ENCODE data around the gene SEH1L.

Gene SEH1L

GRCh38 chr18:12948050-12948804 is 416 bp downstream of the SEH1L start:
- Histone ChIP-seq H3K4me3 (ENCODE audit: low read depth, low read length) (peak overlapping the region; percentile 73), H3K9me3 (ENCODE audit: control insufficient read depth, insufficient read depth, low read depth, low read length) (no peaks in the 10 kb centered on the region), H3K4me1 (ENCODE audit: control insufficient read depth, insufficient read depth, low read length) (peaks cover 5% of the 10 kb centered on the region), H3K36me3 (ENCODE audit: control insufficient read depth in 2 of 2, insufficient read depth in 1 of 2, low read length in 2 of 2) (peaks cover 7 to 22% of the 10 kb centered on the region in 2 experiments), H3K27ac (ENCODE audit: extremely low read depth, low read depth, low read length) (peak overlapping the region; percentile 90)
- POLR2A ChIA-PET, result interaction anchor here (0.6 to 6.9 kb wide), 14 partner anchors 24 to 656 kb away, joined by 3 to 66 read pairs (median 4); partner anchors contain the start of genes AFG3L2, CEP192, CEP76 and PRELID3A
- CTCF ChIA-PET, result no interaction called here
- TF ChIP-seq ZNF701 (tag by site-specific recombination; IDR thresholded peaks at IDR 0.05) (no peak), HIC1 (tag by site-specific recombination; IDR thresholded peaks at IDR 0.05) (no peak; the same call in 1 of the 2 replicates), BCL6B (tag by site-specific recombination; IDR thresholded peaks at IDR 0.05) (0 out of 2 replicates have a peak, but pooled peaks have one; percentile 15), SETDB1 (IDR thresholded peaks at IDR 0.05; ENCODE audit: insufficient read length, low read length) (peak; percentile 62), ZNF555 (tag by site-specific recombination; conservative IDR thresholded peaks at IDR 0.05) (no peak), ZNF24 (tag by site-specific recombination; IDR thresholded peaks at IDR 0.05) (peak; percentile 46; the same call in 1 of the 2 replicates), MEIS1 (CRISPR knock-in tag; IDR thresholded peaks at IDR 0.05; ENCODE audit: borderline replicate concordance) (no peak), KLF1 (tag by site-specific recombination; IDR thresholded peaks at IDR 0.05) (no peak; the same call in none of the 2 replicates), ZNF394 (tag by site-specific recombination; IDR thresholded peaks at IDR 0.05; ENCODE audit: borderline replicate concordance) (peak; percentile 54; the same call in 1 of the 2 replicates), ZBTB20 (tag by site-specific recombination; IDR thresholded peaks at IDR 0.05) (peak; percentile 78), ZNF692 (tag by site-specific recombination; IDR thresholded peaks at IDR 0.05) (peak; percentile 94), REST (tag by site-specific recombination; IDR thresholded peaks at IDR 0.05) (no peak), ZBTB1 (tag by site-specific recombination; IDR thresholded peaks at IDR 0.05) (peak; percentile 40; the same call in 1 of the 2 replicates), ZNF174 (tag by site-specific recombination; IDR thresholded peaks at IDR 0.05) (0 out of 2 replicates have a peak, but pooled peaks have one; percentile 69), ZNF501 (tag by site-specific recombination; IDR thresholded peaks at IDR 0.05) (peak; percentile 94), ZNF830 (tag by site-specific recombination; IDR thresholded peaks at IDR 0.05; ENCODE audit: low read depth) (no peak), ZFP69B (tag by site-specific recombination; IDR thresholded peaks at IDR 0.05) (peak; percentile 67; the same call in 1 of the 2 replicates), ZEB2 (tag by site-specific recombination; IDR thresholded peaks at IDR 0.05) (peak; percentile 92), ZBTB10 (tag by site-specific recombination; IDR thresholded peaks at IDR 0.05) (peak; percentile 92), ZNF366 (tag by site-specific recombination; conservative IDR thresholded peaks at IDR 0.05) (peak; percentile 62), ZNF843 (tag by site-specific recombination; IDR thresholded peaks at IDR 0.05) (peak; percentile 41)

All from HEK293 (cell line).